ENCODE measurements around the gene AMOTL1. TPM values are rescaled to one million over a fixed set of nuclear protein-coding genes. Genes with fewer than 3 reads are reported as not detected.

The AMOTL1 gene
- total RNA-seq, 1 experiment from 2014 or later = 18.0 TPM

DNA sequence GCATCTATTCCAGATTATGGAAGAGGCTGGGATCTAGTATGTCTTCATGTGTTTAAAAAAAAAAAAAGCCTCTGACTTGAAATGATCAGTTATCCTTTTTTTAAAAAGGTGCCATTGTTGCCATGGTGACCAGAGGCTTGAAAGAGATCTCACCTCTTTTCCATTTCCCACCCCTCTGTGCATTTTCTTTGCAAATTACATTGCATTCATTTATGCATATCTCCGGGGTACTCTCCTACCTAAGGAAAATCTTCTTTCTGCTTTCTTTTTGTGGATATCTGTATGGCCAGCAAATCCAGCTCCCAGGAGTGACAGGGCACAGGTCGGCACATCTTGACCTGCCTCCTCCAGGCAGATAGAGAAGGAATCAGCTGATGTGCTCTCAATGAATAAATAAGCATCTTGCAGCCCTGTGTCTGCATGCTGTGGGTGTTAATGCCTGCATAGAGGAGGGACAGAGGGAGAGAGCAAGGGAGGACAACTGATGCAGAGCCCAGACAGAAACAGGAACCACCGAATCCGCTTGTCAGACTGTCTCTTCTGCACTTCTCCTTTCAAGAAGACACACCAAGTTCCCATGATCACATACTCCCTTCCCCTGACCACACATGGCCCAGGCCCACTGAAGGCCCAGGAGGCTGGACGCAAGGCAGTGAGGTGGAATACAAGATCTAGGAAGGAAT is 154.3 kb downstream of the AMOTL1 start:
- Histone ChIP-seq H3K27me3 (ENCODE audit: control insufficient read depth, insufficient read depth, low read length) (no peaks in the 10 kb centered on the region; the same call in 1 of the 2 replicates), H3K4me3 (ENCODE audit: insufficient read depth, low read depth, low read length) (no peak overlapping the region), H3K36me3 (replicated peaks; ENCODE audit: control insufficient read depth, insufficient read depth, low read length) (no peaks in the 10 kb centered on the region)
- no peak for DNase-seq

DNA sequence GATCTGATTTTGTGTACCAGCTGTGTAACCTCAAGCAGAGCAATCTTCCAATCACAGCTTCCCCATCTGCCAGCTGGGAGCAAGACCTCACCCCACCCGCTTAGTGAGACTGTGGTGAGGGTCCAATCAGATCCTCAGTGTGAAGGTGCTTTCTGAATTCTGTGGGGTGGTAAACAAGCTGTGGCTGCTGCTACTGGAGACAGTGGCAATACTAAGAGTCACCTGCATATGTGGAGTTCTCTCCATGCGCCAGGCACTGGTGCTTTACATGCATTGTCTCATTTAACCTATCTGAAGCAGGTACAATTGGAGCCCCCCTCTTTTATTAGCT is 154.8 kb downstream of the AMOTL1 start:
- Histone ChIP-seq H3K36me3 (replicated peaks; ENCODE audit: control insufficient read depth, insufficient read depth, low read length) (no peaks in the 10 kb centered on the region), H3K4me3 (ENCODE audit: insufficient read depth, low read depth, low read length) (no peak overlapping the region), H3K27me3 (ENCODE audit: control insufficient read depth, insufficient read depth, low read length) (no peaks in the 10 kb centered on the region; the same call in 1 of the 2 replicates)
- DNase-seq = no peak

DNA sequence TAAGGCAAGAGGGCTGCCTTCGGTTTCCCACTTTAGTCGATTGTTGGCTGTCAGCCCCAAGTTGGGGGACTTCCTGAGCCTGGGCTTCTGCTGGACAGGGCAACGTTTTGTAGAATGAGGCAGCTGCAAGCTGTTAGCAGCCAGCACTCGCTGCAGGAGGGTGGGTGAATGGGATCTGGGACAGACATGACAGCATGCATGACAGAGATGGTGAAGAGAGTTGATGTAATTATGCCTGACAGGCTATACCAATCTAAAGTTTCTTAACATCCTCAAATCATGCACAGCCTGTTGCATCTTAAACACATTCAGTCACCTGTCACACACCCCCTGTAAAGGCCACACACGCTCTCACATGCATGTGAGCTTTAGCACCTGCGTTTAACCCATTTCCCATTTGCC is 156.0 kb downstream of the AMOTL1 start:
- no peak for DNase-seq
- no peak overlapping the region for H3K4me3 ChIP-seq (ENCODE audit: insufficient read depth, low read depth, low read length)

DNA sequence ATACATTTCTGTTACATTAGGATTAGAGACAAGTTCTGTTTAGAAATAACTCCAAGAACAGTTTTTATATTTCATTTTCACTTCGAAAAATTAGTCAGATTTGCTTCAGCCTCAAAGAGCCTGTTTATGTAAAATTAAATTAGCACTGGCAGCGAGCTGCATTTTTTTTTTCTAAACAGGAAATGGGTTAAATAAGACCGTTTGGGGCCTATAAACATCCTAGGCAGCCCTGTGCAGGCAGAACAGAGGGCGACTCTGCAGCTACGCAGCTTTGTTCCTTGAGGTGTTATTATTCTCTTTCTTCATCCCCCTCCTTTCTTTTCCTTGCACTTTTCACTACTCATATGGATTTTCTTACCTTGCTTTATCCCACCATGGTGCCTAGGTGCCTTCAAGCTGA is 156.5 kb downstream of the AMOTL1 start:
- Histone ChIP-seq H3K27me3 (ENCODE audit: control insufficient read depth, insufficient read depth, low read length) (no peaks in the 10 kb centered on the region; the same call in 1 of the 2 replicates), H3K36me3 (replicated peaks; ENCODE audit: control insufficient read depth, insufficient read depth, low read length) (no peaks in the 10 kb centered on the region), H3K4me3 (ENCODE audit: insufficient read depth, low read depth, low read length) (no peak overlapping the region)
- no peak for DNase-seq

More for the DNA sequence above, 156.0 kb downstream of the AMOTL1 start:
- Histone ChIP-seq H3K27me3 (ENCODE audit: control insufficient read depth, insufficient read depth, low read length) (no peaks in the 10 kb centered on the region; the same call in 1 of the 2 replicates), H3K36me3 (replicated peaks; ENCODE audit: control insufficient read depth, insufficient read depth, low read length) (no peaks in the 10 kb centered on the region)

DNA sequence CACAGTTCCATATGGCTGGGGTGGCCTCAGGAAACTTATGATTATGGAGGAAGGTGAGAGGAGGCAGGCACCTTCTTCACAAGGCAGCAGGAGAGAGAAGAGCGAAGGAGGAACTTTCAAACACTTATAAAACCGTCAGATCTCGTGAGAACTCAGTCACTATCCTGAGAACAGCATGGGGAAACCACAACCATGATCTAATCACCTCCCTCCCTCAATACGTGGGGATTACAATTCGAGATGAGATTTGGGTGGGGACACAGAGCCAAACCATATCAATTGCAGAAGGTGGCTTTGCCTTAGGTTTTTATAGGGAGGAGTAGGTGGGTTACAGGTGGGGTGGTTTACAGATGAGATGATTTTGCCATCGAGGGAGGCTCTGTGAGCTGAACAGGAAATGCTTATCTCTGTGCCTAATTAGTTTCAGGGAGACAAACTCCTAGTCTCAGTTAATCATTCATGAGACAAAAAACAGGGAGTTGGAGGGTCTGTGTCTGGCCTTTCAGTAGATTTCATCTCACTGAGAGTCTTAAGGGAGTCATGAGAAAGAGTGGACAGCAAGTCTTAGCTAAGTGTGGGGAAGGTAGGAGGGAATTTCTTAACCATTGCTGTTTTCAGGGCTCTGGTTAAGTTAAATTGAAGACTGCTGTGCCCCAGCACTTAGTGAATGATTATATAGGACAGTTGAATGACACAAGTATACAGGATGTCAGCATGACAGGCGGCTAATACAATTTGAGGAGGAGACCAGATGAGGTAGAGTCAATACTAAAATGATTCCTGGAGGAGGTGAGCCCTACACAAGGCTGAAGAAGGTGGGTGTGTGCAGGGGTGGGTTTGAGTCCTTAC is 157.5 kb downstream of the AMOTL1 start:
- Histone ChIP-seq H3K27me3 (ENCODE audit: control insufficient read depth, insufficient read depth, low read length) (no peaks in the 10 kb centered on the region; the same call in 1 of the 2 replicates), H3K36me3 (replicated peaks; ENCODE audit: control insufficient read depth, insufficient read depth, low read length) (no peaks in the 10 kb centered on the region), H3K4me3 (ENCODE audit: insufficient read depth, low read depth, low read length) (no peak overlapping the region)
- DNase-seq = no peak

DNA sequence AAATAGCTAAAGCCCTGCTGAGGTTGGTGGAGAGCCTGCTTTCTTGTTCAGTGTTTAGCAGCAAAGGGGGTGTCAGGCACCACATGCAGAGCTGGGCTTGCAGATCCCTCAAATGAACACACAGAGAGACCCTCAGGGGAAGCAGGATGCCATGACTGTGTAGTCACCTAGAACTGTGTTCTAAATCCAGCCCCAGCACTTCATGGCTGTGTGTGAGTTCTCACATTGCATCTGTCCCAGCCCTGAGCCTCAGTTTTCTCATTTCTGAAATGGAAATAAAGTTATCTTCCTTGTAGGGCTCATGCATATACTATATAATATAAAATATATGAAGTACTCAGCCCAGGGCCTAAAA is 158.1 kb downstream of the AMOTL1 start:
- Histone ChIP-seq H3K27me3 (ENCODE audit: control insufficient read depth, insufficient read depth, low read length) (no peaks in the 10 kb centered on the region), H3K4me3 (ENCODE audit: insufficient read depth, low read depth, low read length) (no peak overlapping the region), H3K36me3 (replicated peaks; ENCODE audit: control insufficient read depth, insufficient read depth, low read length) (no peaks in the 10 kb centered on the region)
- DNase-seq = no peak

Other genes starting within 250 kb of the AMOTL1 start
- 7.5 and 8.6 TPM in 2 replicates for gene FUT4, start 224.4 kb upstream of the AMOTL1 start, total RNA-seq (2014; rRNA removed; shearing (Covaris generic))
- gene PIWIL4, start 201.0 kb upstream of the AMOTL1 start, total RNA-seq (2014; rRNA removed; shearing (Covaris generic)) = 1.1 and 1.2 TPM in 2 replicates
- 30.6 and 42.6 TPM in 2 replicates for gene CWC15, start 205.2 kb downstream of the AMOTL1 start, total RNA-seq (2014; rRNA removed; shearing (Covaris generic))
- gene KDM4D, start 205.4 kb downstream of the AMOTL1 start, total RNA-seq (2014; rRNA removed; shearing (Covaris generic)) = 3.3 and 3.7 TPM in 2 replicates

Measured in H7 (cell line).